Measurements from ENCODE around the gene NRSN2.
"Not testable (repeated sequence)": the region's sequence is repeated elsewhere in the genome, so short reads cannot be mapped to it uniquely, and the experiment has no call there.

The NRSN2 gene

DNA sequence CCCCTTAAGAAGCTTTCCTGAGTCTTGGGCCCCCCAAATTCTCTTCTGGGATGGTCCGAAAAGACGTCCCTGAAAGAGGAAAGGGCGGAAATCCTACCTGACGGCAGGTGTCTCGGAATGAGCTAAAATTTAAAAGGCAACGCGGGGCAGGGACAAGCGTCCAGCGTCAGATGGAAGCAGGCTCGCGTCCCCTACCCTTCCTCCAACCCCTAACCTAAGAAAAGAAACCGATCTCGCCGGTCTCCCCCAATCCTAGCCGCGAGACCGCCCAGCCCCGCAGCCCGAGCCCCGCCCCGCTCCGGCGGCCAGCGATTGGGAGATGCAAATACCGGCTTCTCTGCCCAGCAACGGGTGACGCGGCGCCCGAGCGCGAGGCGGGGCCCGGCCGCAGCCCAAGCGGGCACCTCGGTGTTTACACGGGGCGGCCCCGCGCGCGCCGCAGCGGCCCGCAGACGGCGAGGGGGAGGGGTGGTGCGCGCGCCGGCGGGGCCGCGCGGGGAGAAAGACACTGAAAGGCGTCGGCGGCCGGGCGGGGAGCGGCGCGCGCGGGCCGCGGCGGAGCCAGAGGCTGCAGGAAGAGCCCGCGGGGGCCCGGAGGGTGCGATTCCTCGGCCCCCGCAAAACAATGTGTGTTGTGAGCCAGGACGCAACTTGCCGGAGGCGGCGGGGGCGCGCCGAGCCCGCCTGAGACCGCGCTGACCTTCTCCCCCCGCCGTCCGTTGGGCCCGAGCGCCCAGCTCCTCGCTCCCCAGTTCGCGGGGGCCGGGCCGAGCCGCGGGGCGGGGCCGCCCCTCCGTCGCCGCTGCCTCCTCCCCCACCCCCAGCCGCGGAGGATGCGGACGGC lies 21.6 kb upstream of the NRSN2 start, which contains the start of gene SOX12:
Gene SOX12 (plus strand): TSS at position 508 of the 844 bp plus-strand sequence. CDS start 373 bp downstream, outside the sequence.
- DNase-seq (ENCODE audit: low read depth), result peak; percentile 92

DNA sequence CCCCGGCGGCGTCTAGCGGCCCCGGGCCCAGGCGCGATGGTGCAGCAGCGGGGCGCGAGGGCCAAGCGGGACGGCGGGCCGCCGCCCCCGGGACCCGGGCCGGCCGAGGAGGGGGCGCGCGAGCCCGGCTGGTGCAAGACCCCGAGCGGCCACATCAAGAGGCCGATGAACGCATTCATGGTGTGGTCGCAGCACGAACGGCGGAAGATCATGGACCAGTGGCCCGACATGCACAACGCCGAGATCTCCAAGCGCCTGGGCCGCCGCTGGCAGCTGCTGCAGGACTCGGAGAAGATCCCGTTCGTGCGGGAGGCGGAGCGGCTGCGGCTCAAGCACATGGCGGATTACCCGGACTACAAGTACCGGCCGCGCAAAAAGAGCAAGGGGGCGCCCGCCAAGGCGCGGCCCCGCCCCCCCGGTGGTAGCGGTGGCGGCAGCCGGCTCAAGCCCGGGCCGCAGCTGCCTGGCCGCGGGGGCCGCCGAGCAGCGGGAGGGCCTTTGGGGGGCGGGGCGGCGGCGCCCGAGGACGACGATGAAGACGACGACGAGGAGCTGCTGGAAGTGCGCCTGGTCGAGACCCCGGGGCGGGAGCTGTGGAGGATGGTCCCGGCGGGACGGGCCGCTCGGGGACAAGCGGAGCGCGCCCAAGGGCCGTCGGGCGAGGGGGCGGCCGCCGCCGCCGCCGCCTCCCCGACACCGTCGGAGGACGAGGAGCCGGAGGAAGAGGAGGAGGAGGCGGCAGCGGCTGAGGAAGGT lies 20.8 kb upstream of the NRSN2 start:
- DNase-seq (ENCODE audit: low read depth), result peak; percentile 80

DNA sequence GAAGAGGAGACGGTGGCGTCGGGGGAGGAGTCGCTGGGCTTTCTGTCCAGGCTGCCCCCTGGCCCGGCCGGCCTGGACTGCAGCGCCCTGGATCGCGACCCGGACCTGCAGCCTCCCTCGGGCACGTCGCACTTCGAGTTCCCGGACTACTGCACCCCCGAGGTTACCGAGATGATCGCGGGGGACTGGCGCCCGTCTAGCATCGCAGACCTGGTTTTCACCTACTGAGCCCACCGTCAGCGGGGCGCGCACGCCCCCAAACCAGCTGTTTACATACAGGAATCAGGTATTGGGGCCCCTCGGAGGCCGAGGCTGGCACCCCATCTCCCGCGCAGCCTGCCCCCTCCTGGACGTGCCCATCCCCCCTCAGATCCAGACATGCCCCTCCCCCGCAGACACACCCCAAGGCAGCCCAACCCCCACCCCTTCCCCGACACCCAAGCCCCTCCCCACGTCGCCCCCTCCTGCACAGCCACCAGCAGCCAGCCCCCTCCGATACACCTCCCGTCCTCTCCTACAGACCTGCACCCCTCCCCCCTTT lies 20.2 kb upstream of the NRSN2 start:
- no peak for DNase-seq (ENCODE audit: low read depth)

DNA sequence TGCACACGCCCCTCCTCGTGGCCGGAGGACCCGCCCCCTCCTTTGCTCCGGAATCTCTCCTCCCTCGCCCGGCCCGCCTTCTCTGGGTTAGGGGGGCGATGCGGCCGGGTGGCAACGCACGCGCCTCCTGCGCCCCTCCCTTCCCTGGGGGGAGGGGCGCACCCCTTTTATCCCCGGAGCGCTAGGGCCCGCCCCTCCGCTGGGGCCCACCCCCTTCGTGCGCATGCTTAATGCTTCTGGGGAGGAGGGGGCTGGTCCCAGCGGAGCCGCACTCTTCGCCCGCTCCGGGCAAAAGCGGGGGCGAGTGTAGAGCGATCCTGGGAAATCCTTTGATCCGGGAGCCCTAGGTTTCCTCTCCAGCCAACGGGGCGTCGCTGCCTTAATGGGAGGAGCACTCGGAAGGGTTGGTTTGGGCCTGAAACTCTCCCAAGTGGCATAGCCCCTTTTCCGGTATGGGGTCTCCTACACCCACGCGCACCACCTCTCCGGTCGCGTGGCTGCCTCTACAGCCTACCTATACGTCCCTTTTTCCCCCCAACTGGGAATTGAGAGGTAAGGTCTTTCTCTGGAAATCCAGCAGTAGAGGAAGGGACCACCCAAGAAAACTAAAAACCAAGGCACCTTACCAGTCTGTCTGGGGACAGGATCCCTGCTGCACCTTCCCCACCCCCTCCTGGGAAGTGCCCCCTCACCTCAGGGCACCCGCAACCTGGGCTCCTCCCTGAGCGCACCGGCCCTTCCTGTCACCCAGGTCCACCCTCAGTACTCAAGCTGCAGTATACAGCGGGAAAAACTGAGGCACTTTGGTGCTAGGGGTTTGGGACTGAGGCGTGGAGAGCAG lies 19.5 kb upstream of the NRSN2 start:
- peak; percentile 92 for DNase-seq (ENCODE audit: low read depth)

DNA sequence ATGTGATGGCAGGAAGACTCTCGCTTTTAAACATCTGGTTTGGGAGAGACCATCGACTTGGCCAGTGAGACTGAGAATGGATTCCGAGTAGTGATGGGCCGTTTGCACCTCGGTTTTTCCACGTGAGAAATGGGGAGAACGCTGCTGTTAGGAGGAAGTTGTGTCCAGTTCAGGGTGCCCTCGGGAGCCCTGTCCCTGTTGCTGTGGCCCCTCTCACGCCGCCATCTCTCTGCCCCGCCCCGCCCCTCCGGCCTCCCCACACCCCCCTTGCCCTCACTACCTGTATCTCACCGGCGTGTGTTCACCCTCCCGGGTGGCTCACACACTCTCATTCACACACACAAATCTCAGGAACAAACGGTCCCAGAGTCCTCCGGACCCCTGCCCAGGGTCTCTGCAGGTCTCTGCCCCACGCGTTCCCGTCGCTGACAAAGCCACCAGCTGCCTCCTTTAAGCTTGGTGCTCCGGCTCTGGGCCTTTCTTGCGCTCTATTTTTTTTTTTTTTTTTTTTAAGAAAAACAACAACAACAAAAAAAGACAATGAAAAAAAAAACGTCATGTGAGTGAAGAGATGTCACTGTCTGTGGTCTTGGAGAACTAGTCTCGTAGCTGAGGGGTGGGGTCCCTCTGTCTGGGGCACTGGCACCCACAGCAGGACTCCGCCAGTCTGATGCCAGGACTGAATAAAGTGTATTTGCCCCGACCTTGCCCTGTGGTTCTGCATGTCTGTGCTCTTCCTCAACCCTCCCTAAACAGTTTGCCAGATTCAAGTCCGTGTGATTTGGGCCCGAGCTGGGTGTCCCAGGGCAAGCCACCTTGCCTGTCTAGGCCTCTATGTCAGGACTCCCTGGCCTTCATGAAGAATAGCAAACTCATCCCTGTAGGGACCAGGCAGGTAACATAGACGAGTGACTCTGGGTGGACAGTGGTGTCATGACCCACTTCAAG lies 18.6 kb upstream of the NRSN2 start:
- DNase-seq (ENCODE audit: low read depth), result no peak

DNA sequence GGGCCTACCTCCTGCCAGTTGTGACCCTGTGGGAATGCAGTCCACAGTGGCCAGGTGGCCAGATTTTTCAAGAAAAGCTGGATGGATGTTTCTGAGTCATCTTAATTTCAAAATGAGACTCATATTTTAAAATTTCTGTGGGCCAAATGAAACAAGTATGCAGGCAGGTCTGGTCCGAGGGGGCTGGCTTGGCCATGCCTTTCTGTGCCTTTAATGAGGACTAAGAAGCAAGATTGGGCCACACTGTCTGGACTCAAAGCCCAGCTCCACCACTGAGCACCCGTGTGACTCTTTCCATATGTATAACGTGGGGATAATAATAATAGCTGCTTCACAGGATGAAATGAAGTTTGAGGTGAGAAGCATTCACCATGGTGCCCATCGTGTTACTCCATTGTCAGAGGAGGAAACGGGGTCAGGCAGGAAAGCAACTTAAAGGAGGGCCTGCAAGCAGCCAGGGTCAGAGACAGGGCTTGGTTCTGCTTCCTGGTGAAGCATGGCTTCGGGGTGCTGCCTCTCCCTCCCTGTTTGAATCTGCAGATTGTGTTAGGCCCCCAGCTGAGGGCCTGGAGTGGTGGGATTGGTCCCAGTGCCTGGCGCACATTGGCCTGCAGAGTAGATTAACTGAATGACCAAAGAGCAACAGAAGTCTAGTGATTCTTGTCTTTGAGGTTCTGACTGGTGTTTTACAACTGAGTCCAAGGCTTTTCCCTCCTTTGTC lies 17.8 kb upstream of the NRSN2 start:
- DNase-seq (ENCODE audit: low read depth), result no peak

DNA sequence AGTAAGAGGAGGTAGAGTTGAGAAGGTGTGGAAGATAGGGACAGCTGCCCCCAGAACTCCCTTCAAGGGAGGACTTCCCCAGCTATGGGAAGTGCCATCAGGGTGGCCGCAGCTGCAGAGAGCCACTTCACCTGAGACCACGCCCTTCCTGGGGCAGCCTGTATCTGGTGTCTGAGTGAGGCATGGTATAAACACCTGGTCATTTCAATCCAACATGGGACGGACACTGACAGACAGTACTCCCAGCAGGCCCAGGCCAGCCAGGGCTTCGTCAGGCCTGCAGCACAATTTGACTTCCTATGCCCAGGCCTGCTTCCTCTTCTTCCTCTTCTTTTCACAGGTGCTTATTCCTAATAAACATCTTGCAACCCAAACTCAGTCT lies 17.1 kb upstream of the NRSN2 start:
- no peak for DNase-seq (ENCODE audit: low read depth)

DNA sequence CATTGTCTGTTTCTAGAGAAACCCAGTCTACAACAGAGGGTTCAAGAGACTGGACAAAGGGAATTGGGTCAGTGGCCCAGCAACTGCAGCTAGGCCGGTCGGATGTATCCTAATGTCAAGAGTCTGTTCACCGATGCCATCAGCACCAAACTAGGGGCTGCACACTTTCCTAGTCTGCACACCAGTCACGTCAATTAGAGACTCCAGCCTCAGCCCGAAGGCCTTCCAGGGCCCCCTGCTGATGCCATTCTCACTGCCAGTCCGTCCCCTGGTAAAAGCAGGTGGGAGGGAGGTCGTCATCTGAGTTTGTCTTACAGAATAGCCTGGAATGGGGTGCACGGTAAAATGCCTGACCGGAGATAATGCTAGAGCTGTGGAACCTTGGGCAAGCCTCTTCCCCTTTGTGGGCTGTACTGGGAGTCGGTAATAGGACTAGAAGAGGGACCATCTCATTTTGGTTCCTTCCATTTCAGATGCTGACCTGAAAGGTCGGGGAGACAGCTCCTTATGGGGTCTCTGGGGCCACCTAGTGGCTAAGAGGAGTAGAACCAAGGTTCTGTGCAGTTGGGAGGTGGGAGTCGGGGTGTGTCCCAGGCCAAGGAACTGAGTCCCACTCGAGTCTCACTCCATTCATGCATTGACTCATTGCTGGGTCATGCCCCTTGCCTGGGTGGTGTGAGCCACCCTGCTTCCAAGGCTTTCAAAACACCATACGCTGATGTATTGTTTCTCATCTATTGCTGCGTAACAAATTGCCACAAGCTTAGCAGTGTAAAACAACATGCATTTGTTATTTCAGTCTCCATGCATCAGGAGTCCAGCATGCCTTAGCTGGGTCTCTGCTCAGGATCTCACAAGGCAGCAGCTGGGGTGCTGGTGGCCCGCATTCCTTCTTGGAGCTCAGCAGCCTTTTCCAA lies 16.4 kb upstream of the NRSN2 start:
- DNase-seq (ENCODE audit: low read depth), result peak; percentile 58

DNA sequence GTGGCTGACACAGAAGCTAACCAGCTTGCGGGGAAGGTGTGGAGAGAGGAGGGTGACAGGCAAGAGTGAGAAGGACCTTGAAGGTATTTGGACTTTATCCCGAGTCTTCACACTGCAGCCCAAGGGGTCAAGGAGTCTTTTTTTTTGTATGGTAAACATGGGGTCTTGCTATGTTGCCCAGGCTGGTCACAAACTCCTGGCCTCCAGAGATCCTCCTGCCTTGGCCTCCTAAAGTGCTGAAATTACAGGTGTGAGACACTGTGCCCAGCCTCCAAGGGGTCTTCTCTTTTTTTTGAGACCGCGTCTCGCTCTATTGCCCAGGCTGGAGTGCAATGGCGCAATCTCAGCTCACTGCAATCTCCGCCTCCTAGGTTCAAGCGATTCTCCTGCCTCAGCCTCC lies 12.3 kb upstream of the NRSN2 start:
- DNase-seq (ENCODE audit: low read depth), result no peak

DNA sequence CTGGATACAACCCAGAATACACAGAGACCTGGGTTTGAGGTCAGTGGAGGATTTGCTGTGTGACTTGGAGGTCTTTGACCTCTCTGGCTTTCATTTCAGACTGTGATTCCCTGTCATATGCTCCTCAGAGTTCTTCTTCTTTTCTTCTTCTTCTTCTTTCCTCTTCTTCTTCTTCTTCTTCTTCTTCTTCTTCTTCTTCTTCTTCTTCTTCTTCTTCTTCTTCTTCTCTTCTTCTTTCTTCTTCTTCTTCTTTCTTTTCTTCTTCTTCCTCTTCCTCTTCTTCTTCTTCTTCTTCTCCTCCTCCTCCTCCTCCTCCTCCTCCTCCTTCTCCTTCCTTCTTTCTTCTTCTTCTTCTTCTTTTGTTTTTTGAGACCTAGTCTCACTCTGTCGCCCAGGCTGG lies 10.9 kb upstream of the NRSN2 start:
- DNase-seq (ENCODE audit: low read depth), result not testable (repeated sequence)

DNA sequence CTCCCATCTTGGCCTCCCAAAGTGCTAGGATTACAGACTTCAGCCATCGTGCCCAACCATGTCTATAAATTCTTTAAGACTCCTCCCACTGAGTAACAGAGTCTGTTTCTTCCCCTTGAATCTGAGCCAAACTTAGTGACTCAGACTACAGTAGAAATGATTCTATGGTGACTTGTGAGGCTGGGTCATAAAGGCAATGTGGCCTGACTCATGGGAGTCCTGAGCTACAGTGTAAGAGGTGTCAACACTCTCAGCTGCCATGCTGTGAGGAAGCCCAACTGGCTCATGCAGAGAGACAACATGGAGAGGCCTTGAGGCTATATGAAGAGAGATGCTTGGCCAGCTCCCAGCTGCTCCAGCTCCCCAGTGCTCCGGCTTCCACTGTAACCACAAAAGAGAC lies 5.2 kb upstream of the NRSN2 start:
- DNase-seq (ENCODE audit: low read depth), result peak; percentile 93

DNA sequence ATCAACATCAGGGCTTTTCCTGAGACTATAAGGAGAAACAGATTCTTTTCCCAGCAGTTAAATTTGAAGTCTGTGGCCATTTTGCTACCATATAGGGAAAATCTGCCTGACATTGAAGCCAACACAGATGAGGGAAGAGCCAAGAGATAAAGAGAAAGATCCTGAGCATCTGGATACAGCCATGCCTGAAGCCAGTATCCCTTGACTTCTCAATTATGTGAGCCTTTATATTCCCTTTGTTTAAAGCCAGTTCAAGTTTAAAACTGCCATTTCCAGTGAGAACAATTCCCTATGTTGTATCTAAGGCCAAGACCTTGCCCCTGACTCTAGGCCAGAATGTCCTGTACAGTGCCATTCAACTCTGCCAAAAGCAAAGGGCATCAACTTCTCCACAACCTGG lies 3.8 kb upstream of the NRSN2 start:
- DNase-seq (ENCODE audit: low read depth), result no peak

DNA sequence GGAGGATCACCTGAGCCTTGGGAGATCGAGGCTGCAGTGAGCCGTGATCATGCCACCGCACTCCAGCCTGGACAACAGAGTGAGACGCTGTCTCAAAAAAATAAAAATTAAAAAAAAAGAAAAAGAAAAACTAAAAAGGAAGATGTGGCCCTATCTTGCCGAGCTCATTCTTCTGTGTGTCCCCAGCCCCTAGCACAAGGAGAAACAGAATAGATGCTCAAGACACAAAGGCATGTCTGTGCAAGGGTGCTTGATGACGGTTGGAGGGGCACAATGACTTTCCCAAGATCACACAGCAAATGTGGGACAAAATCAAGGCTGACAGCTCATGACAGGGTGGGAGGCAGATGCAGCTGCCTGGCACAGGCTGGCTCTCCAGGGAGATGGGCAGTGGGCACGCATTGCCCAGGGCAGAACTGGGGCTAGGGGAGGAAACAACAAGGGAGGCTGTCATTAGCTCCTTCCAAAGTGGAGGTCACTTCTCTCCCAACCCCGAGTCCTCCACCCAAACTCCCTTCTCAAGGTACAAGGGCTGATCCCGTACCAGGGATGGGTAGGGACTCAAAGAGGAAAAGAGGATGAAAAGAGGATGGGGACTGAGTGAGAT lies 775 bp upstream of the NRSN2 start:
- DNase-seq (ENCODE audit: low read depth), result no peak

DNA sequence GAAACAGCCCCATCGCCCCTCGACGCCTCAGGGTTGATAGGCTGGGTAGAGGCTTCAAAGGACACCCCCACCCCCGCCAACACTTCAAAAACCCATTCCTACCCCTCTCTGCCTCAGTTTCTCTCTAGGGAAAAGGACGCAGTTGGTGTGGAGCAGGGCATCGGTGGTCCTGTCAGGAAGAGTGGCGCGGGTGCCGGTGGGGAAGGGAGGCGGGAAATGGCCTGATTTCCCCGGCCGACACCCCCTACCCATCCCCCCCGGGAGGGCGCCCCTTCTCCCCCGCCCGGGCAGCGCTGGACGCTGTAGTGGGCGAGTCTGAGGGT lies 367 bp downstream of the NRSN2 start:
- no peak for DNase-seq (ENCODE audit: low read depth)

DNA sequence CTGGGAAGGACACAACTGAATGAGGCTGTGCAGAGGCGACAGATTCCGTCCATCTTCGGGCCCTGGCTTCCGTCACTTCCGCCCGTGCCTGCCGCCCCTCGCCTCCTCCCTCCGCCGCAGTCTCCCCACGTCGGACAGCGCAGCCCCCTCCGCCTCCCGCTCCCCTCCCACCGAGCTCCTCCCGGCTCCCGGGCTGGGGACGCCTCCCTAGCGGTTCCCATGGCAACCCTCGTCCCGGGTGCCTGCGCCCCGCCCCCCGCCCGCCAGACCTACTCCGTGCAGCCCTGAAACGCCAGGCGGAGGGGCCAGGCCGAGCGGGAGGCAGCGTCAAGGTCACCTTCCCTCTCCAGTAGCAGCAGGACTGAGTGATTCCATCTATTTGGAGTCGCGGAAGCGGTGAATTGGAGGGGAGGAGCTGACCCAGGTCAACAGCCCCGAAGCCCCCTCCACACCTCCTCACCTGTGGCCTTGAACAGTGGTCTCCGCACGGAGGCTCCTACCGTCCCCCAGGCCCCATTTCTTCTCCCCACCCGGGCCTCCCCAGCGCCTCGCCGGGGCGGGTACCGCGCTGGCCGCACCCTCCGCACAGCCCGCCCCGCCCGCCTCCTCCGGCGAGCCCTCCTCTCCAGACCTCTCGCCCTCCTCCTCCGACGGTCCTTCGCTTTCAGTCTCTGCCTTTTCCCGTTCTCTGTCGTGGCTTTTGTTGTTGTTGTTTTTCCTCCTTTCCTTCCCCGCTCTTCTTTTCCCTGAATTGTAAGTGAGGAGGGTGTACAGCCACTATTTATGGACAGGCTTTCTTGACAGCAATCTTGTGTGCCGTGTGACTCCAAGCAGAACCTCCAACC lies 951 bp downstream of the NRSN2 start:
- DNase-seq (ENCODE audit: low read depth), result peak; percentile 95

DNA sequence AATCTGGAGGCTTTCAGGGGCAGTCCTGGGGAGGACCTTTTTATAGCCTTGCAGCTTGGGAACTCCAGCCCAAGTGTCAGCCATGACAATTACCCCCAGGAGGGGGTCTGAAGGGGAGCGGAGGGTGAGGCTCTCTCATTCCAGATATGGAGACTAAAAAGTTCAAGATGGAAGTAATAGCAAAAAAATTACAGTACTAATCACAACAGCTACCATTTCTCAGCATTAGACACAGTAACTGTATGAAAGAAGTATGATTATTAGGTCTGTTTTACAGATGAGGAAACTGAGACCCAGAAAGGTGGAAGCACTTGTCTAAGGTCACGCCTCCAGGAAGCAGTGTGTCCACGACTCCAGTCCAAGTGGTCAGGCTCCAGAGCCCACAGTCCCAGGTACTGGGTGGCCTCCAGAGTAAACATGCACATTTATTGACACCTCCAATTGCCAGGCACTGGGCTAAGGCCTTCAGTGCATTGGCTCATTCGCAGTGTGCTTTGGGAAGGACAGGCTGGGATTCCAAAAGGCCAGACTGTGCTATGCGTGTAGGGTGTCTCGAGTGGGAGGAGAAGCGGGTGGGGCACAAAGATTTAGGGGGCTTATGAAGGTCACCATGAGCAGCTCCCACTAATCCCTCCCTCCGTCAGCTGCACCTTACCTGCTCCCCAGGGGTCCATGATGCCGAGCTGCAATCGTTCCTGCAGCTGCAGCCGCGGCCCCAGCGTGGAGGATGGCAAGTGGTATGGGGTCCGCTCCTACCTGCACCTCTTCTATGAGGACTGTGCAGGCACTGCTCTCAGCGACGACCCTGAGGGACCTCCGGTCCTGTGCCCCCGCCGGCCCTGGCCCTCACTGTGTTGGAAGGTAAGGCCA lies 2.3 kb downstream of the NRSN2 start:
- DNase-seq (ENCODE audit: low read depth), result no peak

DNA sequence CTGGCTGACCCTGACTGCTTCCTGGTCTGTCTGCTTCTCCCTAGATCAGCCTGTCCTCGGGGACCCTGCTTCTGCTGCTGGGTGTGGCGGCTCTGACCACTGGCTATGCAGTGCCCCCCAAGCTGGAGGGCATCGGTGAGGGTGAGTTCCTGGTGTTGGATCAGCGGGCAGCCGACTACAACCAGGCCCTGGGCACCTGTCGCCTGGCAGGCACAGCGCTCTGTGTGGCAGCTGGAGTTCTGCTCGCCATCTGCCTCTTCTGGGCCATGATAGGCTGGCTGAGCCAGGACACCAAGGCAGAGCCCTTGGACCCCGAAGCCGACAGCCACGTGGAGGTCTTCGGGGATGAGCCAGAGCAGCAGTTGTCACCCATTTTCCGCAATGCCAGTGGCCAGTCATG lies 6.3 kb downstream of the NRSN2 start:
- no peak for DNase-seq (ENCODE audit: low read depth)
